COLO668 (cell line): ENCODE results near the gene HBP1.
"Not testable (repeated sequence)": the region's sequence is repeated elsewhere in the genome, so short reads cannot be mapped to it uniquely, and the experiment has no call there.

ENCODE experiments used
- DNase-seq: peaks from one replicate; lab custom pipeline; 2025; ENCODE audit not compliant: unreplicated experiment; lab: John Stamatoyannopoulos, UW

HBP1 gene

GRCh38 chr7:107219563-107220244 lies 50.9 kb downstream of the HBP1 start:
- no peak for DNase-seq

DNA sequence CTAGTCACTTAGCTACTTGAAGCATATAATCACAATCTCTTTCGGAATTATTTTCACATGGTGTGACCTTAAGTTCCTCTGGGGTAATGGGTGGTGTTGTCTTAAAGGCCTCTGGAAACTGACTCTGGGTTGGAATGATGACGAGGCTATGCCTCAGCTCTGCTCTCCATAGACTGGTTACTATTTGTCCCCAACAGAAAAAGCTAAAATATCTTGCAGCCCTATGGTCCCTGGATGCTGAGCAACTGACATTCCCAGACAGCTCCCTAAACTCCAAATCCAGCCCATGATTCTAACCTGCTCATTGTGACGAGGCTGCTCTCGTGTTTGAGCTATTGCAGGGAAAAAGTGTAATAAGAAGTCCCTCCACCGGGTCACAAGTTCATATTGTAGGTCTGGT lies 51.6 kb downstream of the HBP1 start:
- DNase-seq = no peak

DNA sequence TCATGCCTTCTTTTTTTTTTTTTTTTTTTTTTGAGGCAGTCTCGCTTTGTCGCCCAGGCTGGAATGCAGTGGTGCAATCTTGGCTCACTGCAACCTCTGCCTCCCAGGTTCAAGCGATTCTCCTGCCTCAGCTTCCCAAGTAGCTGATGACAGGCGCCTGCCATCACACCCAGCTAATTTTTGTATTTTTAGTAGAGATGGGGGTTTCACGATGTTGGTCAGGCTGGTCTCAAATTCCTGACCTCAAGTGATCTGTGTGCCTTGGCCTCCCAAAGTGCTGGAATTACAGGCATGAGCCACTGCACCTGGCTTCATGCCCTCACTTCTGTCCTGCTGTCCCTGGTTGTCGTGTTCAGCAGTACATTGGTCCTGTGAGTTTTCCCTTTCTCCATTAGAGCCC lies 52.0 kb downstream of the HBP1 start:
- not testable (repeated sequence) for DNase-seq

GRCh38 chr7:107224374-107225223 lies 55.8 kb downstream of the HBP1 start:
- no peak for DNase-seq

- DNase-seq = no peak
Observed at GRCh38 chr7:107228291-107228690, 59.5 kb downstream of the HBP1 start.

DNA sequence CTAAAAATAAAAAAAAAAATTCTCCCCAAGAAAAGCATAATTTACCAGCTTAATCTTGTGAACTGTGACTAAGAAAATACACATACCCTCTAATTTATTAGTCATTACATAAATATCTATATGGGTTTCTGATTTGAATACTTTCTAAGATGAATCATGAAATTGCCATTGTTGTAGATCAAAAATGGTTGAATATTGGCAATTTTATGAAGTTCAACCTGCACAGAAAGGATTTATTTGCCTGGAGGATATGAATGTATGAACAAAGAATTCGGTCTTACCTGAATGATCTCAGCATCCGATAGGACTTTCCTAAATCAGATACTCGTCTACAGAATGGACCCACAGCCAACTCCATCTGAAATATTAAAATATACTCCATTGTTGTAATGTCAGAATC lies 61.5 kb downstream of the HBP1 start:
- DNase-seq = no peak

DNA sequence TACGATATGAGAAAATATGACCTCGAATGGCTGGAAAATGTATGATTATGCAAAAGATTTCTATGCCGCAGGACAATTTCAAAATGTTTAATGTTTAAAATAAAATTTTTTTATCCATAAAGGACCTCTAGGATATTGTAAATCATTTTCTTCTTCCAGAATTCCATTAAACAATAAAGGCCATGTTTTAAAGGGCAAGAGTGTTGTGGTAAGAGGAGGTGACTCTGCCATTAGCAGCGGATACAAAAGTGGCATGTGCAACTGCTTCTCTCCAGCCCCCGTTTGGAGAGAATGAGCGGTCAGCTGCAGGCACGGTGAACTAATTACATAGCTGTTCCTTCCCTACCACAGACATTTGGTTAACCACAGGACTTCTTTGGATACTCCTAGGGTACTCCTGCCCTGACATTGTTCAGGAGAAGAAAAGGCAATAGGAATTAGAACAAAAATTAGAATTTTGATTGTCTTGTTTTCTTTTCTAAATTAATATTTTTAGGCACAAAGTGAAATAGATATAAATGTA lies 63.8 kb downstream of the HBP1 start:
- DNase-seq = no peak

GRCh38 chr7:107233174-107233573 lies 64.4 kb downstream of the HBP1 start:
- no peak for DNase-seq

- DNase-seq = no peak
Observed at GRCh38 chr7:107233981-107234380, 65.2 kb downstream of the HBP1 start.

DNA sequence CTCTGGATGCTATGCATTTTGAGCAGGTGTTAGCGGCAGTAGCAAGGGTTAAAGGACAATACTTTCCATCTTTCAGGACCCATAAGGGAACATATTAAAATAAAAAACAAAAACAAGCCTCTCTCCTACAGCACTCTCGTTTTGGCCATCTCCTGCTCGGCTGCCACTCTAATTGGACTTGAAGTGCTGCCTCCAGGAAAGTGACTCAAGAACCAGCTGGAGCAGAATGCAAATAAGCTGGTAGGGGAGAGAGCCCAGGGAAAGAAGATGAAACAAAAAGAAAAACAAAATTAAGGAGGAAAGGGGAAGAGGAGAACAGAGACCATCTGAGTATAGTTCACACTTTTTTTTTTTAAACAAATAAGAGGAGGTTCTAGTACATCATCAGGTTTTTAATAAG lies 65.6 kb downstream of the HBP1 start:
- no peak for DNase-seq

GRCh38 chr7:107236862-107237261 lies 68.1 kb downstream of the HBP1 start:
- DNase-seq = no peak

GRCh38 chr7:107237451-107237850 lies 68.6 kb downstream of the HBP1 start:
- no peak for DNase-seq

DNA sequence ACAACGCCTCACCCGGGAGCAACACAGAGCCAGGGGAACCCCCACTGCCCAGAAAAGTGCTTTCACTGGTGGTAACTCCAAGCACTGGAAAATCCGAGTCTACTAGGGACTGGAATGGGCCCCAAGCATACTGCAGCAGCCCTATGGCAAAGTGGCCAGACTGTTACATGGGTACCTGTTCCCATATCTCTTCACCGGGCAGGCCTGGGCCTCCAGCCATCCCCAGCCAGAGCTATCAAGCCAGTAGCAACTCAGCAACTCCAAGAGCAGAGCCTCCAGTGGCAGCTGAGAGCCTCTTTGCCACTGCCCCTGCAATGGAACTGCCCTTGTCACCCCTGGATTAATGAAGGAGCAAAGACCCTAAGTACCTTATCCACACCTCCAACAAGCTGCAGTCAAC lies 73.5 kb downstream of the HBP1 start:
- no peak for DNase-seq

GRCh38 chr7:107244613-107245012 lies 75.8 kb downstream of the HBP1 start:
- DNase-seq = no peak

- DNase-seq = not testable (repeated sequence)
Observed at GRCh38 chr7:107246836-107247235, 78.0 kb downstream of the HBP1 start.

DNA sequence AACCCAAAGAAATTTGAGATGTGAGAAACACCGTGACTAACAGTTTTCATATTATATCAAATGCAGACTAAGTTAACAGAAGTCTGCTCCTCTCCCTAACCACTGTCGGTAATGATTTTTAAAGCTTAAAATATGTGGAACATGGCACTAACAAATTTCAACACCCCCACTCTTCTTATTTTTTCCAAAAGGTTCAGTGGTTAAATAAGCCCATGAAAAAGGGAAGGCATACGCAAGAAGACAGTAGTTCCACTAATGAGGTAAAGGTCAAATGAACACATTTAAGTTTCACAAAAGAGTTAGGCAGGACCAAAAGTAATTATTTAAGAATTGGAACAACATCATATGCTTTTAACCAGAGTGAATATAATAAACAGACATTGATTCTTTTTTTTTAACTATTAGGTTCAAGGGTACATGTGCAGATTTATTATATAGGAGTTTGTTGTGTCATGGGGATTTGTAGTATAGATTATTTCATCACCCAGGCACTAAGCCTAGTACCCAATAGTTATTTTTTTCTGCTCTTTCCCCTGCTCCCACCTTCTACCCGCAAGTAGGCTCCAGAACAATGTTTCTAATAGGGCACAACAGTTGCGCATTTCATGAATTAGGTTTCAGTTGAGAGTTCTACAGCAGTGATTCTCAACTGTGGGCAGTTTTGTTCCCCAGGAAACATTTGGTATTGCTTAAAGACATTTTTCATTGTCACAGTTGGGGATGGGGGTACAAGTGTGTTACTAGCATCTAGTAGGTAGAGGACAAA lies 79.9 kb downstream of the HBP1 start:
- no peak for DNase-seq

DNA sequence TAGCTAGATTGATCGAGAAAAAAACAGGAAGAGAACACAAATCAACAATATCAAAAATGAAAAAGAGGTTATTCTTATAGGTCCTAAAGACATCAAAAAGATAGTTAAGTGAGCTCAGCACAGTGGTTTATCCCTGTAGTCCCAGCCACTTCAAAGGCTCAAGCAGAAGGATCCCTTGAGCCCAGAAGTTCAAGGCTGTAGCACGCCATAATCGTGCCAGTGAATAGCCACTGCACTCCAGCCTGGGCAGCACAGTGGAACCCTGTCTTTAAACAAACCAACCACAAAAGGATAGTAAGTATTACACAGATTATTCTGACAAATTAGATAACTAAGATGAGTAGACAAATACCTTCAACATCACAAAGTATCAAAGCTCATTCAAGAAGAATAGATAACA lies 83.2 kb downstream of the HBP1 start:
- no peak for DNase-seq
